ENCODE measurements around the gene CALM1. TPM values are rescaled to one million over a fixed set of nuclear protein-coding genes. Genes with fewer than 3 reads are reported as not detected.

The CALM1 gene
- total RNA-seq, 6 donors from 2014 or later = 186 to 586 (median 415) TPM

GRCh38 chr14:90398315-90398839 lies 1.5 kb downstream of the CALM1 start:
- H3K4me1 ChIP-seq = peaks cover 26 to 54% (median 39%) of the 10 kb centered on the region in 4 donors
- DNase-seq (peak in 1 of 2 donors; percentile 59), ATAC-seq (ENCODE audit: low FRiP score in 2 of 2) (peak in 1 of 2 donors; percentile 32)
- H3K27me3 ChIP-seq = no peaks in the 10 kb centered on the region
- peaks cover 15 to 34% (median 27%) of the 10 kb centered on the region in 4 donors for H3K36me3 ChIP-seq
- TF ChIP-seq POLR2A (IDR thresholded peaks at IDR 0.05) (peak in 1 of 4 donors; percentile 24), EP300 (IDR thresholded peaks at IDR 0.05) (no peak), POLR2AphosphoS5 (IDR thresholded peaks at IDR 0.05) (peak in 1 of 2 donors; percentile 55), CTCF (IDR thresholded peaks at IDR 0.05) (peak in 1 of 6 experiments; percentile 11)
- peak overlapping the region; percentile 89 to 100 (median 94) for H3K4me3 ChIP-seq
- no peaks in the 10 kb centered on the region for H3K9me3 ChIP-seq
- H3K27ac ChIP-seq = peak overlapping the region; percentile 86 to 95 (median 92)
- 1 to 3% methylated on average over 15 to 20 of the region's 35 CpGs for WGBS, 2 donors

GRCh38 chr14:90398841-90399540 lies 2.2 kb downstream of the CALM1 start:
- WGBS, 2 donors = 25 to 30% methylated on average over 8 of the region's 8 CpGs
- TF ChIP-seq POLR2AphosphoS5 (IDR thresholded peaks at IDR 0.05) (no peak), POLR2A (IDR thresholded peaks at IDR 0.05) (no peak), EP300 (IDR thresholded peaks at IDR 0.05) (no peak), CTCF (IDR thresholded peaks at IDR 0.05) (no peak)
- H3K27ac ChIP-seq = peak overlapping the region; percentile 86 to 95 (median 92)
- DNase-seq = no peak
- H3K36me3 ChIP-seq = peaks cover 17 to 40% (median 33%) of the 10 kb centered on the region in 4 donors
- no peaks in the 10 kb centered on the region for H3K9me3 ChIP-seq
- H3K27me3 ChIP-seq = no peaks in the 10 kb centered on the region
- H3K4me1 ChIP-seq = peaks cover 26 to 54% (median 39%) of the 10 kb centered on the region in 4 donors
- ATAC-seq (ENCODE audit: low FRiP score in 2 of 2) = no peak
- peak overlapping the region; percentile 89 to 100 (median 94) for H3K4me3 ChIP-seq

- Histone ChIP-seq H3K27me3 (no peaks in the 10 kb centered on the region), H3K4me1 (peaks cover 26 to 54% (median 39%) of the 10 kb centered on the region in 4 donors), H3K36me3 (peaks cover 25 to 48% (median 41%) of the 10 kb centered on the region in 4 donors), H3K9me3 (no peaks in the 10 kb centered on the region), H3K27ac (peak overlapping the region; percentile 86 to 95 (median 92)), H3K4me3 (peak overlapping the region in 3 of 4 donors; percentile 89 to 94 (median 93))
- ATAC-seq (ENCODE audit: low FRiP score in 2 of 2) = peak; percentile 81 to 93
- DNase-seq = peak in 1 of 2 donors; percentile 96
- WGBS, 2 donors = 19 to 23% methylated on average over 14 of the region's 14 CpGs
- TF ChIP-seq EP300 (IDR thresholded peaks at IDR 0.05) (no peak), CTCF (IDR thresholded peaks at IDR 0.05) (peak; percentile 97 to 98 (median 98)), POLR2A (IDR thresholded peaks at IDR 0.05) (no peak), POLR2AphosphoS5 (IDR thresholded peaks at IDR 0.05) (peak; percentile 46 to 79)
Measured at GRCh38 chr14:90399541-90400444, 3.0 kb downstream of the CALM1 start.

- H3K27ac ChIP-seq = peak overlapping the region in 2 of 4 donors; percentile 92 to 95
- no peak for TF ChIP-seq EP300 (IDR thresholded peaks at IDR 0.05)
- TF ChIP-seq POLR2AphosphoS5 (IDR thresholded peaks at IDR 0.05) = no peak
- TF ChIP-seq CTCF (IDR thresholded peaks at IDR 0.05) = no peak
- TF ChIP-seq POLR2A (IDR thresholded peaks at IDR 0.05) = no peak
Measured at GRCh38 chr14:90400904-90401561, 4.2 kb downstream of the CALM1 start.

More at GRCh38 chr14:90400904-90401561, 4.2 kb downstream of the CALM1 start:
- H3K36me3 ChIP-seq = peaks cover 29 to 61% (median 51%) of the 10 kb centered on the region in 4 donors
- H3K4me1 ChIP-seq = peaks cover 26 to 54% (median 38%) of the 10 kb centered on the region in 4 donors
- ATAC-seq (ENCODE audit: low FRiP score in 2 of 2) = no peak
- WGBS, 2 donors = 72 to 74% methylated on average over 7 of the region's 7 CpGs
- H3K9me3 ChIP-seq = no peaks in the 10 kb centered on the region
- no peak for DNase-seq
- H3K4me3 ChIP-seq = no peak overlapping the region
- no peaks in the 10 kb centered on the region for H3K27me3 ChIP-seq
